Measurements from ENCODE around the gene STKLD1.

Gene STKLD1

DNA sequence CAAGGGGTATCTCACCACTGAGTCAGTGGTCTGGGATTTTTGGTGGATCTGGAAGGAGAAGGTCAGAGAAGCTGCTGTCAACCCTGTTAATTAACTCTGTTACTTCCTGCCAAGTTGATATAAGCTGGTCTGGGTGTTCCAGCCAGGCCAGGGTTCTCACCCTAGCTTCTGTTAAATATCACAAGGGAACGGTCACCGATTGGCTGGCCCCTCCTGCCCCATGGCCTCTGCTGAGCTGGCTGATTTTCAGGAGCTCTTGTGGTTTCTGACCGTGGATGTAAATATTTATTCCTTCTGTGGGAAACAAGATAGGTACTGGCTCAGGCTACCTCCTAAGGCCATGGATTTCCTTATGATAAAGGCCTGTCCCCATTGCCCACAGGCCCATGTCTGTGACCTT lies 47.0 kb downstream of the STKLD1 start:
- no peak for TF ChIP-seq GATA3 (IDR thresholded peaks at IDR 0.05; ENCODE audit: low read depth, low read length)
- no peak for TF ChIP-seq GATA2 (IDR thresholded peaks at IDR 0.05; ENCODE audit: low read depth, low read length)

- TF ChIP-seq GATA3 (IDR thresholded peaks at IDR 0.05; ENCODE audit: low read depth, low read length), result no peak
- no peak for TF ChIP-seq GATA2 (IDR thresholded peaks at IDR 0.05; ENCODE audit: low read depth, low read length)
Observed at GRCh38 chr9:133424187-133424586, 48.0 kb downstream of the STKLD1 start.

GRCh38 chr9:133425049-133425632 lies 49.0 kb downstream of the STKLD1 start:
- TF ChIP-seq GATA3 (IDR thresholded peaks at IDR 0.05; ENCODE audit: low read depth, low read length), result no peak
- no peak for TF ChIP-seq GATA2 (IDR thresholded peaks at IDR 0.05; ENCODE audit: low read depth, low read length)

GRCh38 chr9:133426011-133426410 lies 49.8 kb downstream of the STKLD1 start:
- TF ChIP-seq GATA2 (IDR thresholded peaks at IDR 0.05; ENCODE audit: low read depth, low read length) (no peak), GATA3 (IDR thresholded peaks at IDR 0.05; ENCODE audit: low read depth, low read length) (no peak)

GRCh38 chr9:133427658-133428348 lies 51.6 kb downstream of the STKLD1 start:
- TF ChIP-seq GATA2 (IDR thresholded peaks at IDR 0.05; ENCODE audit: low read depth, low read length) (no peak), GATA3 (IDR thresholded peaks at IDR 0.05; ENCODE audit: low read depth, low read length) (no peak)

GRCh38 chr9:133428617-133429101 lies 52.5 kb downstream of the STKLD1 start:
- TF ChIP-seq GATA3 (IDR thresholded peaks at IDR 0.05; ENCODE audit: low read depth, low read length), result no peak
- no peak for TF ChIP-seq GATA2 (IDR thresholded peaks at IDR 0.05; ENCODE audit: low read depth, low read length)

GRCh38 chr9:133429214-133429613 lies 53.0 kb downstream of the STKLD1 start:
- TF ChIP-seq GATA2 (IDR thresholded peaks at IDR 0.05; ENCODE audit: low read depth, low read length) (no peak), GATA3 (IDR thresholded peaks at IDR 0.05; ENCODE audit: low read depth, low read length) (no peak)

DNA sequence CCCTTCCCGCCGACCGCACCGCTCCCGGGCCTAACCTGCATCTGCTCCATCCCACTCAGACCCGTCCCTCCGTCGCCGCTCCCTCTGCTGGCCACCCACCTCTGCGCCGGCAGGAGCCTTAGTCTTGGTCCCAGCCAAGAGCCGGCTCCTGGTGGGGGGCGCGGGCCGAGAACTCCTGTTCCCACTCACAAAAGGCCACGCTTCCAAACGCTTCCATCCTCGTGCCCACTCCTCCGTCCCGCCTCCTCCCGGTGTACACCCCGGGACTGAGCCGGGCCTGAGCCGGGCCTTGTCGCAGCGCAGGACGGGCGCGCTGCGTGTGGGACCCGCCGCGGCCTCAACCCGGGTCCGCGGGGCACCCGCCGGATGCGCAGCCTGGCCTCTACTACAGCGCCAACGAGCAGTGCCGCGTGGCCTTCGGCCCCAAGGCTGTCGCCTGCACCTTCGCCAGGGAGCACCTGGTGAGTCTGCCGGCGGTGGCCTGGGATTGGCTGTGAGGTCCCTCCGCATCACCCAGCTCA lies 53.5 kb downstream of the STKLD1 start:
- TF ChIP-seq GATA3 (IDR thresholded peaks at IDR 0.05; ENCODE audit: low read depth, low read length), result no peak
- TF ChIP-seq GATA2 (IDR thresholded peaks at IDR 0.05; ENCODE audit: low read depth, low read length), result no peak

- TF ChIP-seq GATA2 (IDR thresholded peaks at IDR 0.05; ENCODE audit: low read depth, low read length) (no peak), GATA3 (IDR thresholded peaks at IDR 0.05; ENCODE audit: low read depth, low read length) (no peak)
Observed at GRCh38 chr9:133430244-133430643, 54.1 kb downstream of the STKLD1 start.

- TF ChIP-seq GATA2 (IDR thresholded peaks at IDR 0.05; ENCODE audit: low read depth, low read length), result no peak
- no peak for TF ChIP-seq GATA3 (IDR thresholded peaks at IDR 0.05; ENCODE audit: low read depth, low read length)
Observed at GRCh38 chr9:133433351-133433843, 57.2 kb downstream of the STKLD1 start.

- TF ChIP-seq GATA3 (IDR thresholded peaks at IDR 0.05; ENCODE audit: low read depth, low read length), result no peak
- TF ChIP-seq GATA2 (IDR thresholded peaks at IDR 0.05; ENCODE audit: low read depth, low read length), result no peak
Observed at GRCh38 chr9:133436681-133437080, 60.5 kb downstream of the STKLD1 start.

- TF ChIP-seq GATA2 (IDR thresholded peaks at IDR 0.05; ENCODE audit: low read depth, low read length) (no peak), GATA3 (IDR thresholded peaks at IDR 0.05; ENCODE audit: low read depth, low read length) (no peak)
Observed at GRCh38 chr9:133437753-133438531, 61.8 kb downstream of the STKLD1 start.

DNA sequence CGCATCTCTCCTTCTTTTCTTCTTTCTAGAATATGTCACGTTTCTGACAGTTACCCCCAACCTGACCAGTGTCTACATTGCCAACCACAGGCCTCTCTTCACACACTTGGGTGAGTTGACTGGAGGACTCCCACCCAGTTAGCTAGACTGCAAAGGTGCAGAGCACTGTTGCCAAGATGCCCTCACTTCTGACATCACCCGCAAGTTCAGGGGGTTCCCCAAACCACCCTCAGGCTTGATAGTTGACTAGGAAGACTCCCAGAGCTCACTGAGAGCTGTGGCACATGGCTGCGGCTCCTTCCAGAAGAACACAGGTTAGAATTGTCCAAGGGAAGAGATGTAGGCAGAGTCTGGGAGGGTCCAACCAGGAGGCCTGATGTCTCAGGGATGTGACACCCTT lies 63.2 kb downstream of the STKLD1 start:
- TF ChIP-seq GATA2 (IDR thresholded peaks at IDR 0.05; ENCODE audit: low read depth, low read length), result no peak
- no peak for TF ChIP-seq GATA3 (IDR thresholded peaks at IDR 0.05; ENCODE audit: low read depth, low read length)

GRCh38 chr9:133440874-133441273 lies 64.7 kb downstream of the STKLD1 start:
- TF ChIP-seq GATA2 (IDR thresholded peaks at IDR 0.05; ENCODE audit: low read depth, low read length) (no peak), GATA3 (IDR thresholded peaks at IDR 0.05; ENCODE audit: low read depth, low read length) (no peak)

Data from SH-SY5Y (cell line).